Uterus (tissue), 4 donors: ENCODE measurements around the gene C1orf141. TPM values are rescaled to one million over a fixed set of nuclear protein-coding genes. Genes with fewer than 3 reads are reported as not detected.

Experiments used
- DNase-seq, 2 donors: peaks; one replicate each; pipeline ENCODE4 v3.0.0-alpha.2; 2019 to 2020
- H3K27ac ChIP-seq, 2 donors: fragments of 200-600 bp; sonication (generic); 1 replicate in 1 of 2; 2 replicates in 1 of 2; pipeline ENCODE4 v1.5.1; 2016 to 2018
- H3K27me3 ChIP-seq, 2 donors: fragments of 200-600 bp; sonication (generic); one replicate each; pipeline ENCODE4 v1.5.1; 2018 to 2019; ENCODE audit warnings: control low read depth in 1 of 2
- H3K36me3 ChIP-seq, 2 donors: fragments of 200-600 bp; sonication (generic); one replicate each; pipeline ENCODE4 v1.5.1; 2019; ENCODE audit warnings: control low read depth in 1 of 2
- H3K4me1 ChIP-seq, 2 donors: fragments of 200-600 bp; sonication (generic); one replicate each; pipeline ENCODE4 v1.5.1; 2018 to 2019; ENCODE audit warnings: control low read depth in 1 of 2
- H3K4me3 ChIP-seq, 2 donors: fragments of 200-600 bp; sonication (generic); 1 replicate in 1 of 2; 2 replicates in 1 of 2; pipeline ENCODE4 v1.5.1; 2018 to 2019; ENCODE audit warnings: mild to moderate bottlenecking in 1 of 2
- H3K9me3 ChIP-seq, 2 donors: fragments of 200-600 bp; sonication (generic); one replicate each; pipeline ENCODE4 v1.5.1; 2019; ENCODE audit warnings: control low read depth in 1 of 2
- POLR2A ChIP-seq, 2 donors: fragments of 450-650 bp; IDR thresholded peaks; one replicate each; pipeline ENCODE4 v1.6.1; 2016; ENCODE audit warnings: antibody characterized with exemption in 2 of 2, mild to moderate bottlenecking in 1 of 2, moderate library complexity in 1 of 2
- intact Hi-C: fragments of 100-400 bp; cut with DNase I; formaldehyde crosslinking; loops from one replicate; pipeline ENCODE4 v1.15.1; 2023; ENCODE audit warnings: low total_unique reads
- total RNA-seq, 4 donors: library from RNA; depleted of rRNA in 3 of 4; stranded (reverse); fragments of >200 nt in 3 of 4; gene quantifications; one replicate each; pipeline versions ENCODE4 v1.1.0 to v1.2.4, GENCODE V29; 2014 to 2023
- TF ChIP-seq, protein P1 (sequence below), 4 experiments: fragments of 200-600 bp in 2 of 4; fragments of 450-650 bp in 2 of 4; sonication (generic) in 2 of 4; IDR thresholded peaks; one replicate each; pipeline ENCODE4 v1.5.1; 2016 to 2019; ENCODE audit warnings: antibody characterized with exemption in 4 of 4, mild to moderate bottlenecking in 2 of 4, moderate library complexity in 1 of 4
- donor health status: DM: yes; HTN: yes; CAD: no.

C1orf141 gene
- total RNA-seq, 4 donors from 2014 or later: not detected

DNA sequence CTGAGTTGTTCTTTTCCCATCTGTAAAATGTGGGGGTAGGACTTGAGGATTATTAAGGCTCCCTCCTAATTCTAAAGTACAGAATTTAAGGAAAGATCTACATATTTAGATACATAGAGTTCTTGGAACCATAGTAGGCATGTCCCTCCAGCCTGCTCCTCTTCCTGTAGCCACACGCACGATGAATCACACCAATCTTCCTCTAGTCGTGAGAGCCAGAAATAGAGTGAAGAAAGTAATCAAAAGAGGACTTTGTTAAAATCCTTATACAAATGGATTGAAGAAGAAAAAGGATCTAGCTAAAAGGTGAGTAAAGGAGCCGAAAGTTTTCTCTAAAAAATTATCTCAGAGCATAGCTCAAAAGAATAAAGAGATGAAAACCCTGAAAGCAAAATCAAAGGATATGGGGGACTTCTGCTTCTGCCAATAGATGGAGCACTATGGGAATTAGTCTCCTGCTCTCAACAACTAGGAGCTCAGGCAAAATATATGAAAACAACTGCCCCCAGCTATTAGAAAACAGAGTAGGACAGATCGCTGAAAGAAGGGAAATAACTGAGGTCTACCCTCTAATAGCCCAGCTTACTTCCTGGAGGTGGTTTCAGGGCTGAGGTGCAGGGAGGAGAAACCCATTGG is 8.5 kb downstream of the C1orf141 start:
- no peak overlapping the region for H3K27ac ChIP-seq
- no peak overlapping the region for H3K4me3 ChIP-seq
- H3K4me1 ChIP-seq: no peaks in the 10 kb centered on the region
- TF ChIP-seq, protein P1, sequence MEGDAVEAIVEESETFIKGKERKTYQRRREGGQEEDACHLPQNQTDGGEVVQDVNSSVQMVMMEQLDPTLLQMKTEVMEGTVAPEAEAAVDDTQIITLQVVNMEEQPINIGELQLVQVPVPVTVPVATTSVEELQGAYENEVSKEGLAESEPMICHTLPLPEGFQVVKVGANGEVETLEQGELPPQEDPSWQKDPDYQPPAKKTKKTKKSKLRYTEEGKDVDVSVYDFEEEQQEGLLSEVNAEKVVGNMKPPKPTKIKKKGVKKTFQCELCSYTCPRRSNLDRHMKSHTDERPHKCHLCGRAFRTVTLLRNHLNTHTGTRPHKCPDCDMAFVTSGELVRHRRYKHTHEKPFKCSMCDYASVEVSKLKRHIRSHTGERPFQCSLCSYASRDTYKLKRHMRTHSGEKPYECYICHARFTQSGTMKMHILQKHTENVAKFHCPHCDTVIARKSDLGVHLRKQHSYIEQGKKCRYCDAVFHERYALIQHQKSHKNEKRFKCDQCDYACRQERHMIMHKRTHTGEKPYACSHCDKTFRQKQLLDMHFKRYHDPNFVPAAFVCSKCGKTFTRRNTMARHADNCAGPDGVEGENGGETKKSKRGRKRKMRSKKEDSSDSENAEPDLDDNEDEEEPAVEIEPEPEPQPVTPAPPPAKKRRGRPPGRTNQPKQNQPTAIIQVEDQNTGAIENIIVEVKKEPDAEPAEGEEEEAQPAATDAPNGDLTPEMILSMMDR (IDR thresholded peaks at IDR 0.05): no peak
- TF ChIP-seq POLR2A (IDR thresholded peaks at IDR 0.05): no peak
- DNase-seq: no peak
- no peaks in the 10 kb centered on the region for H3K9me3 ChIP-seq
- H3K27me3 ChIP-seq: no peaks in the 10 kb centered on the region
- intact Hi-C loops: no loop called here
- no peaks in the 10 kb centered on the region for H3K36me3 ChIP-seq

DNA sequence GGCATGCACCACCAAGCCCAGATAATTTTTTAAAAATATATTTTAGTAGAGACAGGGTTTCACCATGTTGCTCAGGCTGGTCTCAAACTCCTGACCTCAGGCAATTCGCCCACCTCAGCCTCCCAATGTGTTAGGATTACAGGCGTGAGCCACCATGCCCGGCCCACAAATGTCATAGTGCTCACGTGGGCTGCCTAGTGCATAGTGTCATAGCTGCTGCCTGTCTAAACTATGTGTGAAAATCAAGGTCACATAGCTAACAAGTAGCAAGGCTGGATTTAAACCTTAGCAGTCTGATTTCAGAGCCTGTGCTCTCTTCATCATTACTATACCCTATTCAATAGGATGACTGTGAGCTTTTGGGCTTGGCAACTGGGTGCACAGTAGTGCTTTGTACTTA is 10.3 kb downstream of the C1orf141 start:
- no peak overlapping the region for H3K4me3 ChIP-seq
- H3K9me3 ChIP-seq: no peaks in the 10 kb centered on the region
- TF ChIP-seq POLR2A (IDR thresholded peaks at IDR 0.05): no peak
- TF ChIP-seq, protein P1 (IDR thresholded peaks at IDR 0.05): no peak
- H3K27ac ChIP-seq: no peak overlapping the region
- H3K4me1 ChIP-seq: no peaks in the 10 kb centered on the region
- H3K36me3 ChIP-seq: no peaks in the 10 kb centered on the region
- no peak for DNase-seq
- intact Hi-C loops: no loop called here
- no peaks in the 10 kb centered on the region for H3K27me3 ChIP-seq

DNA sequence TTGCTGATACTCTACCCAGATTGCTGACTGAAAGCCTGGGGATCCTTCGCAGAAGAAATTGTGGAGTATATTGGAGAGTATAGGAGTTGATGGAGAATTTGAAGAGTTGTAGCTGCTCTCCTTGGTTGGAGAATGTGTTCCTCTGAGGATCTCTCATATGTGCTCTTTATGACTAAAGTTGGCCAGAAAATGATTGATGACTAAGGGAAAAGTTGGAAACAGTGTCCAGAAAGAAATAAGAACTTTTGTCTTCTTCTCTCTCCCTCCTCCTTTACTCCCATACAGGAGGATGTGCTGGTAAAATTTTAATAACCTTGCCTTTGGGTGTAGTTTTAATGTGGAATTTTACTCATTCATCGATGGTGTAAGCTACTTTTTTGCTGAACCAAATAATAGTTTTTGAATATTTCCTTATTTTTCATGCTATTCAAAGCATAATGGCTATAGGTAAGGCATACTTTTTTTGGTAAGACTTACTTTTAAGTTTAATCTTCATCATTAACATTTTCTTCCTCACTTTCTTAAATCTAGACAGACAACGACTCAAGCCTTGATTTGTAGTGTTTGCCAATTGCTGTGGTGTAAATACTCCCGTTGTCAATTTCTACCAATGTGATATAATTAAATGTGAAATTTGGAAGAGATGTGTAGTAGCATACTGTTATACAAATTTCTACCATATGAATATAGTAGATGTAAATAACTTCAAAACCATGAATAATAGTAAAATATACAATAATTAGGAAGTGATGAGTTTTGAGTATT is 13.7 kb downstream of the C1orf141 start:
- H3K36me3 ChIP-seq: no peaks in the 10 kb centered on the region
- DNase-seq: no peak
- H3K27ac ChIP-seq: no peak overlapping the region
- intact Hi-C loops: no loop called here
- H3K4me3 ChIP-seq: no peak overlapping the region
- H3K9me3 ChIP-seq: no peaks in the 10 kb centered on the region
- H3K27me3 ChIP-seq: no peaks in the 10 kb centered on the region
- no peaks in the 10 kb centered on the region for H3K4me1 ChIP-seq
- no peak for TF ChIP-seq POLR2A (IDR thresholded peaks at IDR 0.05)
- TF ChIP-seq, protein P1 (IDR thresholded peaks at IDR 0.05): no peak

DNA sequence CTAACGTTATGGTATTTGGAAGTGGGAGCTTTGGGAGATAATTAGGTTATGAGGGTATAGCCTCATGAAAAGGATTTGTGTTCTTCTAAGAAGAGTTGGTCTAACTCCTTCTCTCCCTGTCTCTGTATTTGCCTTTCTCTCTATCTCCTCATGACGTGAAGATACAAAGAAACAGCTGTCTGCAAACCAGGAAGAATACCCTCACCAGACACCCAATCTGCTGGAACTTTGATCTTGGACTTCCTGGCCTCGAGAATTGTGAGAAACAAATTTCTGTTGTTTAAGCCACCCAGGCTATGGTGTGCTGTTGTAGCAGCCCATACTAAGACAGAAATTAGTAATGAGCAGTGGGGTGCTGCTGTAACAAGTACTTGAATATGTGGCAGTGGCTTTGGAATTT is 16.1 kb downstream of the C1orf141 start:
- intact Hi-C loops: no loop called here
- Histone ChIP-seq H3K4me1 (no peaks in the 10 kb centered on the region), H3K27me3 (no peaks in the 10 kb centered on the region), H3K27ac (no peak overlapping the region), H3K36me3 (no peaks in the 10 kb centered on the region), H3K4me3 (no peak overlapping the region), H3K9me3 (no peaks in the 10 kb centered on the region)
- DNase-seq: no peak
- TF ChIP-seq, protein P1 (IDR thresholded peaks at IDR 0.05): no peak
- TF ChIP-seq POLR2A (IDR thresholded peaks at IDR 0.05): no peak

DNA sequence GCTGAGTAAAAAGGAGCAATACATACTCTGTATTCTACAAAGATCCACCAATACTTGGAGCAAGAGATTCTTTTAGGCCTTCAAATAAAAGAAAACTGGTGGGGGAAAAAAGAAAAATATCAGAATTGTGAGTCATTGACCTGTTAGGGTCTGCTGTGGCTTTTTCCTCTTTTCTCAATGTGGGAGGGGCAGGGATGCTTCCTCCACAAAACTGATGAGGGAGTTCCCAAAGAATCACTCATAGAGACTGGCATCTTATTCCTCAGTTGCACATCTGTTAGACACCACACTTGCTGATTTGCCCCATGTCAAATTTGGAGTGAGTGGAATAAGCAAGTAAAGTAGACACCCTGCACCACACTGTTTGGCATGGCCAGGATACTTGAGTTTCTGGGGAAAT is 16.6 kb downstream of the C1orf141 start:
- Histone ChIP-seq H3K9me3 (no peaks in the 10 kb centered on the region), H3K4me3 (no peak overlapping the region), H3K27me3 (no peaks in the 10 kb centered on the region), H3K4me1 (no peaks in the 10 kb centered on the region), H3K36me3 (no peaks in the 10 kb centered on the region), H3K27ac (no peak overlapping the region)
- no peak for TF ChIP-seq POLR2A (IDR thresholded peaks at IDR 0.05)
- TF ChIP-seq, protein P1 (IDR thresholded peaks at IDR 0.05): no peak
- intact Hi-C loops: no loop called here
- DNase-seq: no peak
